HepG2 (cell line): Measurements from ENCODE around the gene GDF15. TPM values are rescaled to one million over a fixed set of nuclear protein-coding genes. Genes with fewer than 3 reads are reported as not detected.

Experiments
- ATAC-seq: fragments of 200-7000 bp; cut with Tn5 transposase; 3 replicates; pipeline ENCODE4 v1.9.1; 2020; ENCODE audit warnings: mild to moderate bottlenecking, moderate library complexity
- BruUV-seq: library from RNA; stranded (reverse); fragments of 400-500 nt; replicated peaks from 2 replicates; lab custom pipeline; 2021; lab: Mats Ljungman, UMichigan
- CTCF ChIA-PET: fragments of 300-600 bp; formaldehyde crosslinking; extraction: SDS; loops from one replicate; lab custom pipeline; 2021; ENCODE audit warnings: low total read pairs, inconsistent platforms, low intra/inter-chr PET ratio; lab: Yijun Ruan, JAX
- POLR2A ChIA-PET: fragments of 350-600 bp; sonication (Branson Sonifier 250); formaldehyde crosslinking; loops from one replicate; lab custom pipeline; 2020; ENCODE audit warnings: antibody characterized with exemption, inconsistent platforms; lab: Yijun Ruan, JAX
- DNase-seq: peaks from one replicate; pipeline ENCODE4 v3.0.0-alpha.2; 2015; ENCODE audit warnings: low spot score
- FAIRE-seq: peaks from 3 replicates; lab custom pipeline; 2011; peaks lifted over from hg19 to GRCh38; lab: Jason Lieb, UNC
- H2AFZ ChIP-seq: one replicate; pipeline ENCODE4 v1.6.1; 2011; ENCODE audit warnings: low read length, inconsistent platforms
- H3K27ac ChIP-seq: fragments of 300-600 bp; 3 replicates; pipeline ENCODE4 v1.8.0; 2011; ENCODE audit warnings: mixed run types, mild to moderate bottlenecking, mixed read lengths, low read length, inconsistent platforms; ENCODE audit not compliant: insufficient read depth; ENCODE audit errors: extremely low read length
- H3K27me3 ChIP-seq, 2 experiments: fragments of 200-600 bp in 1 of 2; 2 replicates in 1 of 2; 3 replicates in 1 of 2; pipeline versions ENCODE4 v1.6.0 to v1.8.0; 2011; ENCODE audit warnings: low read length in 2 of 2, mild to moderate bottlenecking in 2 of 2, moderate library complexity in 2 of 2, inconsistent platforms in 1 of 2; ENCODE audit not compliant: insufficient read depth in 2 of 2, control insufficient read depth in 1 of 2
- H3K36me3 ChIP-seq, 2 experiments: fragments of 200-600 bp in 1 of 2; replicated peaks in 1 of 2; 2 replicates in 1 of 2; 3 replicates in 1 of 2; pipeline versions ENCODE4 v1.5.1 to v1.8.0; 2011; ENCODE audit warnings: low read length in 2 of 2, inconsistent platforms in 1 of 2; ENCODE audit not compliant: insufficient read depth in 2 of 2, control insufficient read depth in 1 of 2
- H3K4me1 ChIP-seq: 2 replicates; pipeline ENCODE4 v1.5.1; 2012; ENCODE audit warnings: low read length, inconsistent platforms; ENCODE audit not compliant: insufficient read depth
- H3K4me2 ChIP-seq: 2 replicates; pipeline ENCODE4 v1.6.0; 2011; ENCODE audit warnings: low read depth, low read length, inconsistent platforms
- H3K4me3 ChIP-seq, 3 experiments: fragments of 200-600 bp in 1 of 3; sonication (generic), shearing (Covaris generic) in 1 of 3; replicated peaks in 1 of 3; 2 replicates each; pipeline ENCODE4 v1.5.1; 2011 to 2016; ENCODE audit warnings: low read length in 3 of 3, inconsistent platforms in 2 of 3, low read depth in 2 of 3, mild to moderate bottlenecking in 2 of 3, control low read depth in 1 of 3, mixed read lengths in 1 of 3; ENCODE audit not compliant: insufficient read depth in 1 of 3
- H3K79me2 ChIP-seq: one replicate; pipeline ENCODE4 v1.6.1; 2011; ENCODE audit warnings: low read length, inconsistent platforms; ENCODE audit not compliant: insufficient read depth
- H3K9ac ChIP-seq: 2 replicates; pipeline ENCODE4 v1.6.0; 2011; ENCODE audit warnings: mild to moderate bottlenecking, low read depth, low read length, inconsistent platforms; ENCODE audit not compliant: insufficient read depth
- H3K9me3 ChIP-seq: 2 replicates; pipeline ENCODE4 v1.5.1; 2012; ENCODE audit warnings: mild to moderate bottlenecking, low read length
- H4K20me1 ChIP-seq: 2 replicates; pipeline ENCODE4 v1.6.0; 2011; ENCODE audit warnings: inconsistent platforms, mild to moderate bottlenecking, low read length, moderate library complexity; ENCODE audit not compliant: insufficient read depth
- ESRRA ChIP-seq: sonication (generic); formaldehyde crosslinking; IDR thresholded peaks from 2 replicates; pipeline ENCODE4 v1.5.1; 2020; ENCODE audit warnings: mild to moderate bottlenecking, low read depth, missing genetic modification reagents
- HNF4G ChIP-seq, 2 experiments: sonication (generic) in 1 of 2; formaldehyde crosslinking in 1 of 2; IDR thresholded peaks; 2 replicates each; pipeline versions ENCODE4 v1.4.0 to v1.6.1; 2011 to 2020; ENCODE audit warnings: borderline replicate concordance in 2 of 2, low read depth in 2 of 2, mild to moderate bottlenecking in 2 of 2, low read length in 1 of 2, missing genetic modification reagents in 1 of 2, moderate library complexity in 1 of 2
- LCORL ChIP-seq, 2 experiments: fragments of 450-650 bp in 1 of 2; sonication (generic) in 1 of 2; formaldehyde crosslinking in 1 of 2; IDR thresholded peaks; 2 replicates each; pipeline versions ENCODE4 v1.5.0 to v1.6.1; 2017 to 2020; ENCODE audit warnings: antibody characterized with exemption in 1 of 2, missing genetic modification reagents in 1 of 2
- TRIM24 ChIP-seq: sonication (generic); formaldehyde crosslinking; IDR thresholded peaks from 2 replicates; pipeline ENCODE4 v1.8.0; 2022; ENCODE audit warnings: mild to moderate bottlenecking, missing genetic modification reagents
- ZKSCAN1 ChIP-seq: fragments of 150-350 bp; IDR thresholded peaks from 2 replicates; pipeline ENCODE4 v1.6.1; 2014; ENCODE audit warnings: low read length
- ZNF121 ChIP-seq: sonication (generic); formaldehyde crosslinking; IDR thresholded peaks from 2 replicates; pipeline ENCODE4 v1.5.0; 2020; ENCODE audit warnings: mild to moderate bottlenecking, missing genetic modification reagents
- ZNF850 ChIP-seq: sonication (generic); formaldehyde crosslinking; conservative IDR thresholded peaks from 2 replicates; pipeline ENCODE4 v1.9.0; 2021; ENCODE audit warnings: mild to moderate bottlenecking, missing genetic modification reagents
- WGBS: methylation state at CpG from one replicate; pipeline ENCODE4 v1.1.6; 2017; ENCODE audit warnings: low lambda C conversion rate; 5-methylcytosine and 5-hydroxymethylcytosine counted together
- in situ Hi-C: cut with HindIII; loops from 2 replicates; pipeline ENCODE4 v1.10.0; 2017; ENCODE audit warnings: low pct_unique_long_range_greater_than_20kb; ENCODE audit not compliant: extremely low pct_ligation_motif_present
- intact Hi-C: fragments of 100-400 bp; cut with micrococcal nuclease; formaldehyde crosslinking; loops from one replicate; pipeline ENCODE4 v1.10.0; 2022; ENCODE audit not compliant: unreplicated experiment
- polyA plus RNA-seq, 8 experiments: library from polyadenylated mRNA; depleted of rRNA in 3 of 8; stranded (reverse) in 7 of 8; unstranded in 1 of 8; fragments of >200 nt; fragmentation: Illumina TruSeq in 4 of 8; extraction: Trizol in 4 of 8; gene quantifications; 2 replicates each; pipeline versions ENCODE4 v1.2.1 to v1.2.3, GENCODE V29; 2011 to 2016; ENCODE audit warnings: low read depth in 4 of 8, missing spikeins in 1 of 8, mixed read lengths in 1 of 8; ENCODE audit not compliant: insufficient read depth in 1 of 8
- total RNA-seq, 5 experiments: library from RNA; depleted of rRNA; stranded (reverse); fragments of >200 nt; fragmentation: Illumina TruSeq; extraction: Trizol; gene quantifications; 2 replicates each; pipeline ENCODE4 v1.2.3, GENCODE V29; 2016; ENCODE audit warnings: low read depth in 1 of 5
- TF ChIP-seq, protein P1 (sequence below): sonication (generic); formaldehyde crosslinking; conservative IDR thresholded peaks from 2 replicates; pipeline ENCODE4 v1.8.1; 2023; ENCODE audit warnings: missing genetic modification reagents
- TF ChIP-seq, protein P2 (sequence below): sonication (generic); formaldehyde crosslinking; conservative IDR thresholded peaks from 2 replicates; pipeline ENCODE4 v1.4.0; 2020; ENCODE audit warnings: mild to moderate bottlenecking, missing genetic modification reagents, moderate library complexity
- TF ChIP-seq, protein P3 (sequence below): sonication (generic); formaldehyde crosslinking; IDR thresholded peaks from 2 replicates; pipeline ENCODE4 v1.4.0; 2020; ENCODE audit warnings: mild to moderate bottlenecking, missing genetic modification reagents, borderline replicate concordance

GDF15 gene
- total and polyA plus RNA-seq, 2 of the 13 experiments (the other 11 are each of a cell fraction or from before 2014, with no cell fraction given) = 146 to 422 TPM

DNA sequence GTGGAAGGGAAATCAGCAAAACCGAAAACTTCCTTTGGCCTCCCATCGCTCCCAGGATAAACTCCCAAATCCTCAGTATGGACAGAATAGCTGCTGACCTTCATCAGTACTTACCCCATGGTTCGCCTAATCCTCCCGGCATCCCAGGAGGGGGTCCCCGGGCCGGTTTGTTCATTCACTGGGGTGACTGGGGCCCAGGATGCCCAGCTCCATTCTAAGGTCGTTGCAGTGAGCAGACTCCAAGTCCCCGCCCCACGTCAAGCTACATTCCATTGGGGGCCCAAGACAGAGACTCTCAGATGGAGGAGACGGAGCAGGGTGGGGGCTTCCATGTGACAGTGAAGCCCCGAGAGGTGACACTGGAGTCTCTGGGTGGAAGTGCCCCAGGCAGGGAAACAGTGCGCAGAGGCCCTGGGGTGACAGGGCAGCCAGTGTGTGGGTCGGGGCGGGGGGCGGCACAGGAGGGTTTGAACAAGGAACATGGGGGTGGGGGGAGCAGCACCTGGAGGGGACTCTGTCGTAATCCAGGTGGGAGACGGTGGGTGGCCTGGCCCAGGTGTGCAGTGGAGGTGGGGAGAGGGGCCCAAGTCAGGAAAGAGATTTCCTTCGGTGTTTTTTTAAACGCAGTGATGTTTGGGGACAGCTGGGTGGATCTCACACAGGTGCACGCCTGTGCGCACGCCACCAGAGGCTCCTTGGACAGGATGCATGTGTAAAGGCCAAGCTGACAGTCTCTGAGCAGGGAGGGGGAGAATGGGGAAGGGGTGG, 38.3 kb downstream of the GDF15 start (continued):
- TF ChIP-seq, protein P1, sequence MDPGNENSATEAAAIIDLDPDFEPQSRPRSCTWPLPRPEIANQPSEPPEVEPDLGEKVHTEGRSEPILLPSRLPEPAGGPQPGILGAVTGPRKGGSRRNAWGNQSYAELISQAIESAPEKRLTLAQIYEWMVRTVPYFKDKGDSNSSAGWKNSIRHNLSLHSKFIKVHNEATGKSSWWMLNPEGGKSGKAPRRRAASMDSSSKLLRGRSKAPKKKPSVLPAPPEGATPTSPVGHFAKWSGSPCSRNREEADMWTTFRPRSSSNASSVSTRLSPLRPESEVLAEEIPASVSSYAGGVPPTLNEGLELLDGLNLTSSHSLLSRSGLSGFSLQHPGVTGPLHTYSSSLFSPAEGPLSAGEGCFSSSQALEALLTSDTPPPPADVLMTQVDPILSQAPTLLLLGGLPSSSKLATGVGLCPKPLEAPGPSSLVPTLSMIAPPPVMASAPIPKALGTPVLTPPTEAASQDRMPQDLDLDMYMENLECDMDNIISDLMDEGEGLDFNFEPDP (CRISPR knock-in tag) = no peak
- TF ChIP-seq ZNF121 (CRISPR knock-in tag) = no peak
- no peak for TF ChIP-seq TRIM24 (CRISPR knock-in tag)
- TF ChIP-seq ZNF850 = no peak

DNA sequence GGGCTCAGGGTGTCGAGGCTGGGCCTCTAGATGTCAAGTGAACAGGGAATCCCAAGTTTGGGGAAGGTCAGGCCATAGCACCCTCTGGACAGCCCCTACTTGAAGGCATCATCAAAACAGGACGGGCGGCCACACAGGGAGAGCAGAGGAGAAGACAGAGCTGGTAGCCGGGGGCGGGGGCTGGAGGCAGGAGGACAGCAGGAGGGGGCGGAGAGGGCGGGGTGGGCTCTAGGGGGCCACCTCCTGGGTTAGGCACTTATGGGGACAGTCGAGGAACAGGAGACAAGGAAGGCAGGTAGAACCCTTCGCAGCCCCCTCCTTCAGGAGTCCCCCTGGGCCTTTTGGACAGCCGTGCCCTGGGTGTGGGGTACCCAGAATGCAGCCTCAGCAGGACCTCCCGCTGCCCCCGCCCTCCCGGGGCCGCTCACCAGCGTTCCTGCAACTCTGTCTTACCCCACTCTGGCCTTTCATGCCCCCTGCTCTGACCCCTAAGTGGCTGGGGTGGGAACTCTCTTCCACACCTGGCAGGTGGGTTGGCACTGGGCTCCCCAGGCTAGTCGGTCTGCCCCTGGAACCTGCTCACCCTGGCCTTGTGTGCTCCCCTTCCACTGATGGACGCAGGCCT, 39.0 kb downstream of the GDF15 start:
- POLR2A ChIA-PET = no interaction called here
- CTCF ChIA-PET = no interaction called here
- H3K36me3 ChIP-seq = peaks cover 0 to 3% of the 10 kb centered on the region in 2 experiments; a peak in 1 of 5 replicates
- H3K9ac ChIP-seq = no peak overlapping the region
- peaks cover 8% of the 10 kb centered on the region; the same call in 1 of the 2 replicates for H4K20me1 ChIP-seq
- no peak for ATAC-seq
- no peak for FAIRE-seq
- no peak overlapping the region for H3K4me3 ChIP-seq
- H3K79me2 ChIP-seq = peaks cover 31% of the 10 kb centered on the region
- H3K9me3 ChIP-seq = no peaks in the 10 kb centered on the region
- H3K4me2 ChIP-seq = no peak overlapping the region
- H3K27ac ChIP-seq = no peak overlapping the region
- WGBS = 93% methylated on average over 10 of the region's 17 CpGs
- peaks cover 18% of the 10 kb centered on the region for H3K4me1 ChIP-seq
- in situ Hi-C loops = no loop called here
- no TSS peak for BruUV-seq
- no peak for DNase-seq
- H2AFZ ChIP-seq = no peak overlapping the region
- no peaks in the 10 kb centered on the region for H3K27me3 ChIP-seq
- intact Hi-C loops = no loop called here
- TF ChIP-seq HNF4G (IDR thresholded peaks at IDR 0.05; ENCODE audit: borderline replicate concordance, low read depth, low read length) (no peak), HNF4G (CRISPR knock-in tag; IDR thresholded peaks at IDR 0.05; ENCODE audit: borderline replicate concordance, low read depth) (no peak), LCORL (IDR thresholded peaks at IDR 0.05) (no peak), LCORL (CRISPR knock-in tag; IDR thresholded peaks at IDR 0.05) (no peak), ZKSCAN1 (no peak), ESRRA (no peak)
- TF ChIP-seq, protein P2, sequence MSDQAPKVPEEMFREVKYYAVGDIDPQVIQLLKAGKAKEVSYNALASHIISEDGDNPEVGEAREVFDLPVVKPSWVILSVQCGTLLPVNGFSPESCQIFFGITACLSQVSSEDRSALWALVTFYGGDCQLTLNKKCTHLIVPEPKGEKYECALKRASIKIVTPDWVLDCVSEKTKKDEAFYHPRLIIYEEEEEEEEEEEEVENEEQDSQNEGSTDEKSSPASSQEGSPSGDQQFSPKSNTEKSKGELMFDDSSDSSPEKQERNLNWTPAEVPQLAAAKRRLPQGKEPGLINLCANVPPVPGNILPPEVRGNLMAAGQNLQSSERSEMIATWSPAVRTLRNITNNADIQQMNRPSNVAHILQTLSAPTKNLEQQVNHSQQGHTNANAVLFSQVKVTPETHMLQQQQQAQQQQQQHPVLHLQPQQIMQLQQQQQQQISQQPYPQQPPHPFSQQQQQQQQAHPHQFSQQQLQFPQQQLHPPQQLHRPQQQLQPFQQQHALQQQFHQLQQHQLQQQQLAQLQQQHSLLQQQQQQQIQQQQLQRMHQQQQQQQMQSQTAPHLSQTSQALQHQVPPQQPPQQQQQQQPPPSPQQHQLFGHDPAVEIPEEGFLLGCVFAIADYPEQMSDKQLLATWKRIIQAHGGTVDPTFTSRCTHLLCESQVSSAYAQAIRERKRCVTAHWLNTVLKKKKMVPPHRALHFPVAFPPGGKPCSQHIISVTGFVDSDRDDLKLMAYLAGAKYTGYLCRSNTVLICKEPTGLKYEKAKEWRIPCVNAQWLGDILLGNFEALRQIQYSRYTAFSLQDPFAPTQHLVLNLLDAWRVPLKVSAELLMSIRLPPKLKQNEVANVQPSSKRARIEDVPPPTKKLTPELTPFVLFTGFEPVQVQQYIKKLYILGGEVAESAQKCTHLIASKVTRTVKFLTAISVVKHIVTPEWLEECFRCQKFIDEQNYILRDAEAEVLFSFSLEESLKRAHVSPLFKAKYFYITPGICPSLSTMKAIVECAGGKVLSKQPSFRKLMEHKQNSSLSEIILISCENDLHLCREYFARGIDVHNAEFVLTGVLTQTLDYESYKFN (CRISPR knock-in tag) = no peak
- TF ChIP-seq, protein P3, sequence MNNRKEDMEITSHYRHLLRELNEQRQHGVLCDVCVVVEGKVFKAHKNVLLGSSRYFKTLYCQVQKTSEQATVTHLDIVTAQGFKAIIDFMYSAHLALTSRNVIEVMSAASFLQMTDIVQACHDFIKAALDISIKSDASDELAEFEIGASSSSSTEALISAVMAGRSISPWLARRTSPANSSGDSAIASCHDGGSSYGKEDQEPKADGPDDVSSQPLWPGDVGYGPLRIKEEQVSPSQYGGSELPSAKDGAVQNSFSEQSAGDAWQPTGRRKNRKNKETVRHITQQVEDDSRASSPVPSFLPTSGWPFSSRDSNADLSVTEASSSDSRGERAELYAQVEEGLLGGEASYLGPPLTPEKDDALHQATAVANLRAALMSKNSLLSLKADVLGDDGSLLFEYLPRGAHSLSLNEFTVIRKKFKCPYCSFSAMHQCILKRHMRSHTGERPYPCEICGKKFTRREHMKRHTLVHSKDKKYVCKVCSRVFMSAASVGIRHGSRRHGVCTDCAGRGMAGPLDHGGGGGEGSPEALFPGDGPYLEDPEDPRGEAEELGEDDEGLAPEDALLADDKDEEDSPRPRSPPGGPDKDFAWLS = no peak
- TF ChIP-seq, all 625 proteins: peak for 0
